Colon (tissue), 2 donors: ENCODE data around the gene TIMM50.
"Not testable (repeated sequence)": the region's sequence is repeated elsewhere in the genome, so short reads cannot be mapped to it uniquely, and the experiment has no call there.

Experiments
- FAIRE-seq: peaks from 2 replicates; lab custom pipeline; 2012; peaks lifted over from hg19 to GRCh38; lab: Jason Lieb, UNC
- donor health status: control.
- donor health status: control.

Gene TIMM50

DNA sequence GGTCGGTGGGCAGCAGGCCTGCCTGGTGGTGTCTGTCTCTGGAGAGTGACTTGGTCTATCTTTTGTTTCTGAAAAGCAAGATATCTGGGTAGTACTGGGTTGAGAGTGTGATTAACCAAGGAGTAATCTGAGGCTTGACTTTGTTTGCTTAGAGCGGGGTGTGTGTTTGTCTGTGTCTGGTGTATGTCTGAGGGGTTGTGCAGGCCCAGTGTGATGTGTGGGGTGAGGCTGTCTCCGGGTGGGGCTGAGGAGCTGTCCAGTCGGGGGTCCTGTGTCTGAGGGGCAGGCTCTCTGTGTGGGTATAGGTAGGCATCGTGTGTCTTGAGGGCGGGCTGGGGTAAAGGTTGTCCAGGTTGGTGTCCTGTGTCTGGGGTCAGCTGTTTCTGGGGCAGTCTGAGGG, 11.1 kb upstream of the TIMM50 start:
- no peak for FAIRE-seq

DNA sequence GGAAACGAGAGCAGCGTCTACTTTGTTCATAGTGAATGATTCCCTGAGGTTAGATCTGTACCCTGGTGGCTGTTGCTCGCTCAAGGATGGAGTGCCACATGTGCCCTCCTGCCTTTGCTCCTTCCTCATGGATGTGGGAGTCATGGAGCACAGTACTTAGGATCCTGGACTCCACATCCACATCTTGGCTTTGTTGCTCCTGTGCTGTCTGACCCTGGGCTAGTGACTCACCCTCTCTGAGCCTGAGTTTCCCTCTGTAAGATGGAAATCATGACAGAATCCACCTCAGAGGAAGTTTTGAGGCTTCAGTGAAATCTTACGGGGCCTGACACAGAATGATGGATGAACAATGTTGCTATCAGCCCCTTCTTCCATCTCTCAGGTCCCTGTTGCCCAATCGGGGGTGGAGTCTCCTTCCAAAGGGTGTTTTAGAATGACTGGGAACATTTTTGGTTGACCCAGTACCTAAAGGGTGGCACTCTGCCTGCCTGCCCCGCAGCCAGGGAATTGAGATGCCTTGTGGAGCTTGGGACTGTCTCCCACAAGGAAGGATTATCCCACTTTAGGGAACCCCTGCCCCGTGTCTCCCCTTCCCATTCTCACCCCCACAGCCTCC, 9.8 kb upstream of the TIMM50 start:
- FAIRE-seq = no peak

GRCh38 chr19:39471756-39472536, 8.7 kb upstream of the TIMM50 start:
- no peak for FAIRE-seq

GRCh38 chr19:39472746-39473442, 7.7 kb upstream of the TIMM50 start:
- no peak for FAIRE-seq

DNA sequence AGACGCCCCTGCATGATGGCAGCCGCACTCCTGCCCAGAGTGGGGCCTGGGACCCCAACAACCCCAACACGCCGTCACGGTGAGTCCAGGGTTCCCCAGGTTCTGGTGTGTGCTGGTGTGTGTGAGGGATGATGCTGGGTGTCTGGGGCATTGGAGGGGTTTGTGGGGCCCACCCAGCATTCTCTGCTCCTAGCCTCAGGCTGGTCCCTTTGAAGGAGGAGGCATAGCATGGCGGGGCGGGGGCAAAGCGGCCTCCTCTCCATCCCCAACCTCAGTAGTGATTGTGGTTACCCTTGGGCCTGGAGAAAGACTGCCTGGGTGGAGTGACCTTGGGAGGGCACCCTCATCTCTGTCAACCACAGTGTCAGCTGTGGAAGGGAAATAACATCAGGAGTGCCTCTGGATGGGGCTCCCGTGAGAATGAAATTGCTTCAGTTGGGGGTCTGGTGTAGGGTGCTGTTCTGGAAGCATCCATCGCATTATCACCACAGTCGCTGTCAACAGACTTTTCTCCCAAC, 7.1 kb upstream of the TIMM50 start:
- no peak for FAIRE-seq

DNA sequence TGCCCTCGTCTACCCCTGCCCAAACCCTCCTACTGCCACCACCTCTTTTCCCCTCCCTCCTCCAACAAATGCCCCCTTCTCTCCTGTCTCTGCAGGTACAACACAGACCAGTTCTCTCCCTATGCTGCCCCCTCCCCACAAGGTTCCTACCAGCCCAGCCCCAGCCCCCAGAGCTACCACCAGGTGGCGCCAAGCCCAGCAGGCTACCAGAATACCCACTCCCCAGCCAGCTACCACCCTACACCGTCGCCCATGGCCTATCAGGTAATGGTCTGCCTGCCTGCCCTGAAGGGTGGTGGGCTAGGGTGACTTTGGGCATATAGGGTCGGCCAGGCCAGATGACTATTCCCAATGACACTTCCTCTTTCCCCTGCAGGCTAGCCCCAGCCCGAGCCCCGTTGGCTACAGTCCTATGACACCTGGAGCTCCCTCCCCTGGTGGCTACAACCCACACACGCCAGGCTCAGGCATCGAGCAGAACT, 6.5 kb upstream of the TIMM50 start:
- FAIRE-seq = no peak

DNA sequence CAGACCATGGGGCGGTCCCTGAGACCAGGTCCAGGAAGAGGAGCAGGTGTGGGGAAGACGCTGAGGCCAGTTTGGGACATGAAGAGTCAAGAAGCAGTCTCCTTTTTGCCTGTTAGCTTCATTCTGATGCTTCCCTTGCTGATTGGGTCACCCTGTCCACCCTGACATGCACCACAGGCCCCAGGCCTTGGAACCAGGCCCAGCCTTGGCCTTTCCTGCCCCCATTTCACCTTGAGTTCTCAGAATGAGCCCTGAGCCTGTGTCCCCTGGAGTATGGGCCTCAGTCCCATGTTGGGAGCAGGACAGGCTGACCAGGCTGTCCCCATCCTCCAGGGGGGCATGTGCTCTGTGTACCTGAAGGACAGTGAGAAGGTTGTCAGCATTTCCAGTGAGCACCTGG, 4.9 kb upstream of the TIMM50 start:
- no peak for FAIRE-seq

- not testable (repeated sequence) for FAIRE-seq
Measured at GRCh38 chr19:39479319-39479801, 1.3 kb upstream of the TIMM50 start.

GRCh38 chr19:39479916-39480315, 722 bp upstream of the TIMM50 start:
- no peak for FAIRE-seq

DNA sequence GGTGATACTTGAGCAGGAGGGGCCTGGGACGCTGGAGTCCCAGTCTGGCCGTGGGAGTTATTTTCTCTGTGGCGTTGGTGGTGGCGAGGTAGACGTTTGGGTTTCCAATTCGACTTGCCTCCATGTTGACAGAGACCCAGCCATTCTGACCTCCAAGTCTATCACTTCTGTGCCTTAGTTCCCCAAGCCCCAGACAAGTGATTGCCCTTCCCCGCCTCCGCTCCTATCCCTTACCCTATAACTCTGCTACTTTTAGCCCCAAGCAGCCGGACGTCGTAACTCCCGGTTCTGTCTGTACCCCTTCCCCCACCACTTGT, 549 bp downstream of the TIMM50 start:
- no peak for FAIRE-seq

DNA sequence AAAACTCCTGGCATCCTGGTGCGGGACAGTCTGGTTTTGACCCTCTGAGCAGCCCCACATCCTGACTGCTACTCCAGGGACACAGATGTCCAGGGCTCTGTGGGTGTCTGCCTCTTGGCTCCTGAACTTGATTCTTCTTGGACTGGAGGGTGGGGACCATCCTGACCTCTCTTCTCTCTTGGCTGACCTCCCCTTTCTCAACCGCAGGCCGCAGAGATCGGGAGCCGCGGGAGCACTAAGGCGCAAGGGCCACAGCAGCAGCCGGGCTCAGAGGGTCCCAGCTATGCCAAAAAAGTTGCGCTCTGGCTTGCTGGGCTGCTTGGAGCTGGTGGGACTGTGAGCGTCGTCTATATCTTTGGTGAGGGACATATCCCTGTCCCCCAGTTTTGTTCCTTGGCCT, 1.0 kb downstream of the TIMM50 start:
- no peak for FAIRE-seq

DNA sequence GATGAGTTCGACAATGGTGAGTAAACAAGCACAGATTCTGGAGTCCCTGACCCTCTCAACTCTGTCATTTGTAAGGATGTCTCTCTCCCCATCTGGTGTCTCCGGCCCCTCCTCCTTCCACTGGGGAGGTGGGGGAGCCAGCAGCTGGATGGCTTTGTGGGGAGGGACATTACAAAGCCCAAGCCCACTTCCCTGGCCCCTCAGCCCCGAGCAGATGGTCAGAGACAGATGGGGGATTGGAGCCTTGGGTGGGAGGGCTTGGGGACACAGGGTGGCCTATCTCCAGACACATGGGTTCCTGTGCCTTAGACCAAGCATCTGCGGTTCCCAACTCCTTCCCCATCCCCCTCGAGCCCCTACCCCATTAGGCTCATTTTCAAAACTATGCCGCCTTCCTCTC, 2.5 kb downstream of the TIMM50 start:
- FAIRE-seq = no peak

DNA sequence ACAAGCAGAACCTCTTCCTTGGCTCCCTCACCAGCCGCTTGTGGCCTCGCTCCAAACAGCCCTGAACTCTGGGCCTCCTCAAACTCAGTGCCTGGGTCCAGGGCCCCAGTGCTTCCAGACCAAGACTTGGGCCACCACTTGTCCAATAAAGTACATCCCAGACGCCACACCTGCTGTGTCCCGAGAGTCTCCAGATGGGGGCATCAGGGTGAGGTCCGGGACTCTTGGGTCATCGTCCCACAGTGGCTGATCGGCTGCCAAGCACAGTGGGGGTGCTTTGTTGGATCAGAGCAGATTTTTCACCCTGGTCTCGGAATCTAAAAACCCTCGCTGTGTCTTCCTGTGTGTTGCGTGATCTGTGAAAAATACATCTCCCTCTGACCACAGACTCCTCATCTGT, 9.1 kb downstream of the TIMM50 start:
- FAIRE-seq = no peak

DNA sequence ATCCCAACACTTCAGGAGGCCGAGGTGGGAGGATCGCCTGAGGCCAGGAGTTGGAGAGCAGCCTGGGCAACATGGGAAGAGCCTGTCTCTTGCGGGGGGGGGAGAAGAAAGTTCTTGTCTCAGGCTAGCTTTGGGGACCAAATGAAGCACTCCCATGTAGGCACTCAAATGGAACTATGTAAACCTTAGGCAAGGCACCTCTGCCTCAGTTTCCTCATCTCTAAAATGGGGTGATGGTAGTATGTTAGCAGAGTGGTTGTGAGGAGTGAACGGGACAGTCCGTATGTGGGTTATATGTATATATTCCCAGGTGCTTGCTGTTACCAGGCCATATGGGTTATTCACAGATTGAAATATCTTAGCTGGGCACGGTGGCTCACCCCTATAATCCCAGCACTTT, 11.6 kb downstream of the TIMM50 start:
- FAIRE-seq = no peak

- FAIRE-seq = no peak
Measured at GRCh38 chr19:39492788-39493187, 12.2 kb downstream of the TIMM50 start.

GRCh38 chr19:39494661-39495060, 14.0 kb downstream of the TIMM50 start:
- no peak for FAIRE-seq

- FAIRE-seq = no peak
Measured at GRCh38 chr19:39496063-39496462, 15.4 kb downstream of the TIMM50 start.

DNA sequence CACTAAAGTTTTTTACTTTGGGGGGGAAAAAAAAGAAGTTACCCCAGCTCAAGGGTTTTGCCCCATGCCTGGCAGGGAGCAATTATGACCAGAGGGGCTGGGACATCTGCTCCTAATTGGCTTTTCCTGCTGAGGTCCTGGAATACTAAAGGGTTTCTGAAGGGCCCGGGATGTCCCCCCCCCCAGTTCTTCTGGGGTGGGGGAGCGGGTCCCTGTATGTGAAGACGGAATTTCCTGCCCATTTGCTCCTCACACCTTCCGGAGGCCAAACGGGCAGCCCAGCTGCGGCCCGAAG, 17.0 kb downstream of the TIMM50 start:
- FAIRE-seq = no peak

DNA sequence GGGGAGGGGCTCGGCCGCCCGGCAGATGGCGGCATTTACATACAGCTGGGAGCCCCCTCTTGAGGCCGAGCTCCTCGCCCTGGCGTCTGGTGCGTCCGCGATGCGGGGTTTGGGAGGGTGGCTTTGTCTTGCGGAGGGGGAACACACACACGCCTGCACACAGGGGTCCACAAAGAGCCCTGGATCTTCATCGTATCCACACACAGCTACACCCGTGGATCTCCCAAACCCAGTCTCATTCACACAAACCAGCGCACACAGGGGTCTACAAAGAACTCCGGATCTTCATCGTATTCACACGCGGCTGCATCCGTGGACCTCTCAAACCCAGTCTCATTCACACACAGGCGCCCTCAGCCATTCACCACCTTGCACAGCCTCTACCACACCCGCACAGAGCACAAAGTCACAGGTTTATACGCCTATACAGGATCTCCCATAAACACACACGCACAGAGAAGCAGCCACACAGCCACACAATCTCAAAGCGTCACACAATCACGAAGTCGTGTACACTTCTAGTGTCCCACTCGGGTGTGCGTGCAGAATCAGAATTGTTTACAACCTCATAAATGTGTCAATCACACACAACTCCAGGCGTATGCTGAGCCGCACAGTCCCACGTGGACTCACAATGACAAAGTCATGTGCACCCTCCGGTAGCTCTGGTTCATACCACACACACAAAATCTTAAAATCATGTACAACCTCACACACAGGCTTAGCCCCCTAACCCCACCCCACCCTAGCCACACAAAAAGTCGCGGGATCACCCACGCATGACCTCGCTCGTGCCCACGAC, 17.6 kb downstream of the TIMM50 start:
- no peak for FAIRE-seq

GRCh38 chr19:39498798-39499642, 18.4 kb downstream of the TIMM50 start, which contains the start of gene DLL3:
Gene DLL3 (plus strand): TSS chr19:39498947. CDS start chr19:39498975, 28 bp downstream.
- no peak for FAIRE-seq

- FAIRE-seq = no peak
Measured at GRCh38 chr19:39499932-39500331, 19.3 kb downstream of the TIMM50 start.
